Right kidney (tissue), 1 donor: ENCODE data around the gene CACNA1I.

Experiments
- DNase-seq: peaks from one replicate; pipeline ENCODE4 v3.0.0-alpha.2; 2016

The CACNA1I gene

GRCh38 chr22:39598017-39598965, 27.7 kb downstream of the CACNA1I start:
- DNase-seq = no peak

DNA sequence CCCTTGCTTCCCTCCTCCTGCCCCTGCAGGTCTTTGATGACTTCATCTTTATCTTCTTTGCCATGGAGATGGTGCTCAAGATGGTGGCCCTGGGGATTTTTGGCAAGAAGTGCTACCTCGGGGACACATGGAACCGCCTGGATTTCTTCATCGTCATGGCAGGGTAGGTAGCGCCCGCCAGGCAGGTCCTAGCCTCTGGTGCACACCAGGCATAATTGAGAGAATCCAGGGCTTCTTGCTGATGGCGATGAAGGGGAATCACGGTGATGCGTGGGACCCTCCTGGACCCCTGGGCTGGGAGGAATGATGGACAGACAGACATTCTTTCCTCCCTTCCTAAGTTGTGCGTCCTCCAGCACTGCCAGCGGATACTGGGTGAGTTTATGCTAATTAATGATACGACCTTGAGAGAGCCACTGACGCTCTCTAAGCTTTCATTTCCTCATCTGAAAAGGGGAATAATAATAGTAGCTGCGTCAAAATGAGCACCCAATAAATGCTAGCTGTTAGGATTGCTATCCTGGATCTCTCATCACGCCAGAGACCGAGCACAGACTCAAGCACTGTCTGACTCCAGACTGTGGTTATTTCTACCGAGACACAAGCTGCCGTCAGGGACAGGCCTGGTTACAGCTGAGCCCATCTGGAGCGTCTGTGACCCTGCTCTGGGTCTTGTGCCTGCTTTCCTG, 30.1 kb downstream of the CACNA1I start:
- DNase-seq = no peak

GRCh38 chr22:39601180-39601535, 30.6 kb downstream of the CACNA1I start:
- DNase-seq = no peak

GRCh38 chr22:39603345-39603744, 32.8 kb downstream of the CACNA1I start:
- DNase-seq = no peak

DNA sequence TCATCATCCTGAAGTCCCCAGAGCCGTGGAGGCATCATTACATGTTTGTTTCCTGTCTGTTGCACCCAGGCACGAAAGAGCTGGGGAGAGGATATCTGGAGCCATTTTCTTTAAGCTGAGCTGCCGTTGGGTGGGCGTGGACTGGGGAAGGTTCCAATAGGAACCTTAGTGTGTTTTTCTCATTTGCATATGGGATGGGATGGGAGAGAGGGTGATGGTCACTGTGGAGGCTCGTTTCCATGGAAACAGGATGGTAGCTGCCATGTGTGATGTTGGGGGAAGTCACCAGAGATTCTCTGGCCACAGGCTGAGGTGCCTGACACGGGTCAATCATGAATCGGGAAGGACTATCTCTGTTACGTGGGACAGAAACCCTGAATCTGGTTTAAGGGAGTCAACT, 39.7 kb downstream of the CACNA1I start:
- no peak for DNase-seq

GRCh38 chr22:39610766-39611165, 40.2 kb downstream of the CACNA1I start:
- DNase-seq = no peak

- no peak for DNase-seq
These were observed 40.8 kb downstream of the CACNA1I start for GRCh38 chr22:39611360-39611759.

- no peak for DNase-seq
These were observed 42.4 kb downstream of the CACNA1I start for GRCh38 chr22:39612811-39613548.

DNA sequence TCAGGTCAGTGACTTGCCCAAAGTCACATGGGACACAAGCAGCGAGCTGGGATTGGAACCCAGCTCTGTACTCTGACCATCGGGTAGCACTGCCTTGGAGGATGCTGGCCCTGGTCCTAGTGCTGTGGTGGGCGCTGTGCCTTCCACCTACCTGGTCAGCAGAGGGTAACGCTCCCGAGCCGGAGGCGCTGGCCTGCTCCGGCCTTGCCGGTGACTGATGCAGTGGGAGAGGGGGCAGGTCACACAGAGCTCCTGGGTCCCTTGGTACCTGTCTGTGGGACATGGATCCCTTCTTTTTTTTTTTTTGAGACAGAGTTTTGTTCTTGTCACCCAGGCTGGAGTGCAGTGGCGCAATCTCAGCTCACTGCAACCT, 43.0 kb downstream of the CACNA1I start:
- DNase-seq = no peak

DNA sequence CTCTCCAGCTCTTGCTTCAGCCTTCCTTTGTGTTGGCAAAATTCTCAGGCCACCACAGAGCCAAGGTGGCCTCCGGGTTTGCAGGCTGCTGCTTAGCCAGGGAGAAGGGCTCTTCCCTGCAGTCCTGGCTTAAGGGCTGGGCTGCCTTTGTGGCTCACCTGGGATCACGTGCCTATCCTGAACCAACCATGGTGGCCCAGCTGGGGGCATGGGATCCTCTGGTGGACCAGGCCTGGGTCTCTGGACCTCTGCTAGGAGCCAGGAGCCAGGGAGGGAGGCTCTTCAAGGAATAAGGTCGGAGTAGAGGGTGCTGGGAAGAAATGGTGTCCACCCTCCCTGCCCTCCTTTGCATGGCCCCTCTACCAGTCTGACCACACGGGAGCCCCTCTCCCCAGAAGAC, 43.9 kb downstream of the CACNA1I start:
- DNase-seq = no peak

GRCh38 chr22:39616051-39616450, 45.5 kb downstream of the CACNA1I start:
- no peak for DNase-seq

GRCh38 chr22:39616781-39617180, 46.2 kb downstream of the CACNA1I start:
- DNase-seq = no peak

DNA sequence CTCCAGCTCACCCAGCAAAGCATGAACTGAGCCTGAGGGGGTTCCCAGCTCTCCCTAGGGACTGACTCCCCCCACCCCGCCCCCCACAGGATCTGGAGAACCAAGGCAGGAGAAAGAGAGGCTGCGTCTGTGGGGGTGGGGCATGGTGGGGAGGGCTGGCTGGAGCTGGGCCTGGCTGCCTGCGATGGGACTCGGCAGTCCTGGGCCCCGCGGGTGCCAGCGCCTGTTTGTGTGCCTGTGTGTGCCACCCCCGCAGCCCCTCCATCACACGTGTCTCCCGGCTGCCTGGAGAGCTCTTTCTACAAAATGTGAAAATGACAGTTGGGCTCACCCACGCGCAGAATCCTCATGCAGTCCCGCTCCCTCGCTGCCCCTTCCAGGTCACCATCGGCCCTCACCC, 46.8 kb downstream of the CACNA1I start:
- peak; percentile 15 for DNase-seq

- DNase-seq = no peak
These were observed 47.6 kb downstream of the CACNA1I start for GRCh38 chr22:39617970-39618757.

DNA sequence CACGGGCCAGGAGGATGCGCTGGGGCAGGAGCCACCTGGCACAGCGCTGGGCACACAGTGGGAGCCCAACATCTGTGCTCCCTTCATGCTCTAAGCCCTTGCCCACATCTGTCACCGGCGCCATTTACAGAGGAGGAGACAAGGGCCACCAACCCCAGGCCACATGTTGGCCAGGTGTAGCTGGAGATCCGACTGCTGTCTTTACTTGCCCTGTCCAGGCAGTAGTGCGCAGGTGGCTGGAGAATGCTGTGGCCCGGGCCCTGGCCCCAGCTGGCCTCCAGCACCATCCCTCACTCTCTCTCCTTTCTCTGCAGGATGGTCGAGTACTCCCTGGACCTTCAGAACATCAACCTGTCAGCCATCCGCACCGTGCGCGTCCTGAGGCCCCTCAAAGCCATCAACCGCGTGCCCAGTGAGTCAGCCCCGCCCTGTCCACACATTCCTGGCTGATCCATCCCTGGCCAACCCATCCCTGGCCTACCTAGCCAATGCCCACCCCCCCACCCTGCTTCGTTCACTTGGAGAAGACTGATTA, 48.5 kb downstream of the CACNA1I start:
- DNase-seq = no peak

GRCh38 chr22:39620924-39621690, 50.6 kb downstream of the CACNA1I start:
- DNase-seq = no peak

- DNase-seq = no peak
These were observed 51.3 kb downstream of the CACNA1I start for GRCh38 chr22:39621826-39622225.

- no peak for DNase-seq
These were observed 52.4 kb downstream of the CACNA1I start for GRCh38 chr22:39622881-39623367.

- DNase-seq = peak; percentile 28
These were observed 53.3 kb downstream of the CACNA1I start for GRCh38 chr22:39623603-39624500.

DNA sequence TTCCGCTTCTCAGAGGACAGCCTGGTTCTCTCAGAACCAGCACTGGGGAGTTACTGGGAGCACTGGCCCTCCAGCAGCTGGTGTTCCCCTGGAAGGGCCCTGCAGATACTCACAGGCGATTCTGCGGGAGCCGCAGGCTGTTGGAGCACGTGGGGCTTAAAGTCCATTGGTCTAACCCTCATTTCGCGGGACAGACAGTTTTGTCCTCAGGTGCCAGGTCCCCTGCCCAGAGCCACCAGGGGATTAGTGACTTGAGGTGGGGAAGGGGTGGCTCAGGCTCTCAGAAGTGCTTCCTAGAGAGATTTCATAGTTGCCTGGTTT, 53.9 kb downstream of the CACNA1I start:
- no peak for DNase-seq
